OCI-LY7 (cell line): ENCODE results near the gene MCTP2. TPM values are rescaled to one million over a fixed set of nuclear protein-coding genes. Genes with fewer than 3 reads are reported as not detected.

Source experiments
- BruUV-seq: library from RNA; stranded (reverse); fragments of 400-500 nt; replicated peaks from 2 replicates; lab custom pipeline; 2021; lab: Mats Ljungman, UMichigan
- CTCF ChIA-PET: fragments of 300-600 bp; sonication (Branson Sonifier 250); formaldehyde crosslinking; loops from one replicate; lab custom pipeline; 2022; ENCODE audit warnings: antibody characterized with exemption; ENCODE audit not compliant: unreplicated experiment; lab: Charles Lee
- POLR2A ChIA-PET: fragments of 300-600 bp; sonication (Branson Sonifier 250); formaldehyde crosslinking; loops from one replicate; lab custom pipeline; 2022; ENCODE audit warnings: antibody characterized with exemption; lab: Charles Lee
- DNase-seq: peaks from one replicate; pipeline ENCODE4 v3.0.0-alpha.2; 2015; ENCODE audit warnings: low spot score
- H2AFZ ChIP-seq: fragments of 200-600 bp; sonication (generic), shearing (Covaris generic); 2 replicates; pipeline ENCODE4 v1.6.1; 2014; ENCODE audit warnings: mild to moderate bottlenecking, antibody characterized with exemption, low read length, moderate library complexity
- H3K27ac ChIP-seq: fragments of 200-600 bp; sonication (generic); 2 replicates; pipeline ENCODE4 v1.5.1; 2014; ENCODE audit warnings: mixed run types, low read depth, mild to moderate bottlenecking, moderate library complexity, low read length, inconsistent platforms; ENCODE audit not compliant: poor library complexity, severe bottlenecking
- H3K36me3 ChIP-seq: fragments of 200-600 bp; sonication (generic); 2 replicates; pipeline ENCODE4 v1.6.1; 2014; ENCODE audit warnings: mild to moderate bottlenecking, antibody characterized with exemption, low read length, moderate library complexity, mixed read lengths; ENCODE audit not compliant: insufficient read depth
- H3K4me1 ChIP-seq: fragments of 200-600 bp; sonication (generic); 2 replicates; pipeline ENCODE4 v1.5.1; 2014; ENCODE audit warnings: mild to moderate bottlenecking, low read length; ENCODE audit not compliant: insufficient read depth, poor library complexity, severe bottlenecking
- H3K4me2 ChIP-seq: fragments of 200-600 bp; sonication (generic); 2 replicates; pipeline ENCODE4 v1.6.1; 2014; ENCODE audit warnings: mild to moderate bottlenecking, low read length
- H3K4me3 ChIP-seq: fragments of 200-600 bp; sonication (generic); 2 replicates; pipeline ENCODE4 v1.5.1; 2014; ENCODE audit warnings: mild to moderate bottlenecking, low read depth, low read length; ENCODE audit not compliant: poor library complexity, severe bottlenecking
- H3K79me2 ChIP-seq: fragments of 200-600 bp; sonication (generic); 2 replicates; pipeline ENCODE4 v1.6.1; 2016; ENCODE audit warnings: low read depth, mild to moderate bottlenecking, low read length, moderate library complexity, mixed read lengths; ENCODE audit not compliant: insufficient read depth
- H3K9me2 ChIP-seq: fragments of 200-600 bp; sonication (generic); 2 replicates; pipeline ENCODE4 v1.6.1; 2016; ENCODE audit warnings: mild to moderate bottlenecking, low read length, mixed read lengths; ENCODE audit not compliant: insufficient read depth
- H3K9me3 ChIP-seq: fragments of 200-600 bp; sonication (generic); 2 replicates; pipeline ENCODE4 v1.6.1; 2014; ENCODE audit warnings: mild to moderate bottlenecking, mixed run types, low read length, mixed read lengths
- H4K20me1 ChIP-seq: fragments of 200-600 bp; sonication (generic); 2 replicates; pipeline ENCODE4 v1.6.1; 2014; ENCODE audit warnings: mild to moderate bottlenecking, antibody characterized with exemption, low read length, moderate library complexity, mixed read lengths; ENCODE audit not compliant: insufficient read depth
- CTCF ChIP-seq: fragments of 200-600 bp; sonication (generic); conservative IDR thresholded peaks from 2 replicates; pipeline ENCODE4 v1.5.1; 2014; ENCODE audit warnings: mild to moderate bottlenecking, antibody characterized with exemption, low read length, moderate library complexity, mixed read lengths
- EZH2phosphoT487 ChIP-seq: fragments of 200-600 bp; sonication (generic); IDR thresholded peaks from 2 replicates; pipeline ENCODE4 v1.6.1; 2018; ENCODE audit warnings: low read depth, borderline replicate concordance, mild to moderate bottlenecking, mixed run types, antibody characterized with exemption, low read length, moderate library complexity, mixed read lengths
- intact Hi-C: fragments of 100-400 bp; cut with micrococcal nuclease; formaldehyde crosslinking; loops from one replicate; pipeline ENCODE4 v1.10.0; 2022; ENCODE audit not compliant: unreplicated experiment
- total RNA-seq, 2 experiments: library from RNA; depleted of rRNA in 1 of 2; stranded (reverse); fragments of >200 nt in 1 of 2; shearing (Covaris generic) in 1 of 2; gene quantifications; 2 replicates each; pipeline ENCODE4 v1.2.3, GENCODE V29; 2014 to 2022

MCTP2 gene
- total RNA-seq, 2 experiments from 2014 or later = 73.2 to 90.6 TPM

- H3K36me3 ChIP-seq = peaks cover 3% of the 10 kb centered on the region; the same call in 1 of the 2 replicates
- peak overlapping the region; percentile 98 for H3K4me2 ChIP-seq
- DNase-seq = peak; percentile 78
- CTCF ChIA-PET = interaction anchor here (0.6 to 1.6 kb wide), 5 partner anchors 22 to 92 kb away, joined by 3 to 5 read pairs (median 3); no protein-coding TSS in a partner anchor
- peaks cover 63% of the 10 kb centered on the region for H3K79me2 ChIP-seq
- BruUV-seq = no TSS peak
- H4K20me1 ChIP-seq = peaks cover 18% of the 10 kb centered on the region
- no peaks in the 10 kb centered on the region for H3K9me2 ChIP-seq
- TF ChIP-seq CTCF = no peak; the same call in 1 of the 2 replicates
- no peak for TF ChIP-seq EZH2phosphoT487
- H3K4me1 ChIP-seq = peaks cover 59% of the 10 kb centered on the region
- H2AFZ ChIP-seq = peak overlapping the region; percentile 72; the same call in 1 of the 2 replicates
- intact Hi-C loops = loop anchor here (1.0 to 2.0 kb wide), 5 partner anchors 26 to 92 kb away; no protein-coding TSS in a partner anchor
- peak overlapping the region; percentile 81 for H3K27ac ChIP-seq
- H3K4me3 ChIP-seq = peak overlapping the region; percentile 86
- POLR2A ChIA-PET = interaction anchor here (1.0 to 8.9 kb wide), 17 partner anchors 8 to 101 kb away, joined by 3 to 80 read pairs (median 8); no protein-coding TSS in a partner anchor
- no peaks in the 10 kb centered on the region for H3K9me3 ChIP-seq
These were observed 535 bp downstream of the MCTP2 start for GRCh38 chr15:94231723-94232468.

GRCh38 chr15:94233441-94233840, 2.1 kb downstream of the MCTP2 start:
- no peak for TF ChIP-seq CTCF
- Histone ChIP-seq H3K79me2 (peaks cover 78% of the 10 kb centered on the region), H2AFZ (no peak overlapping the region), H4K20me1 (peaks cover 18% of the 10 kb centered on the region), H3K27ac (peak overlapping the region; percentile 81), H3K4me1 (peaks cover 72% of the 10 kb centered on the region), H3K9me2 (no peaks in the 10 kb centered on the region), H3K9me3 (no peaks in the 10 kb centered on the region), H3K36me3 (peaks cover 3% of the 10 kb centered on the region; the same call in 1 of the 2 replicates), H3K4me2 (peak overlapping the region; percentile 98), H3K4me3 (peak overlapping the region; percentile 86)
- POLR2A ChIA-PET = interaction anchor here (0.8 to 8.9 kb wide), 8 partner anchors 12 to 86 kb away, joined by 4 to 80 read pairs (median 7); no protein-coding TSS in a partner anchor
- CTCF ChIA-PET = interaction anchor here (0.7 kb wide), 1 partner anchor 54 kb away, joined by 3 read pairs; no protein-coding TSS in a partner anchor
- intact Hi-C loops = no loop called here
- no TSS peak for BruUV-seq
- DNase-seq = no peak

GRCh38 chr15:94234300-94234699, 2.9 kb downstream of the MCTP2 start:
- peak overlapping the region; percentile 86 for H3K4me3 ChIP-seq
- no TSS peak for BruUV-seq
- peaks cover 87% of the 10 kb centered on the region for H3K79me2 ChIP-seq
- H3K4me2 ChIP-seq = peak overlapping the region; percentile 98
- CTCF ChIA-PET = no interaction called here
- no peak overlapping the region for H2AFZ ChIP-seq
- no peak for DNase-seq
- POLR2A ChIA-PET = interaction anchor here (0.5 to 8.9 kb wide), 4 partner anchors 20 to 872 kb away, joined by 3 to 80 read pairs (median 8); no protein-coding TSS in a partner anchor
- H3K9me2 ChIP-seq = no peaks in the 10 kb centered on the region
- H3K36me3 ChIP-seq = peaks cover 3% of the 10 kb centered on the region; the same call in 1 of the 2 replicates
- intact Hi-C loops = no loop called here
- peaks cover 18% of the 10 kb centered on the region for H4K20me1 ChIP-seq
- no peaks in the 10 kb centered on the region for H3K9me3 ChIP-seq
- H3K27ac ChIP-seq = peak overlapping the region; percentile 81
- no peak for TF ChIP-seq CTCF
- TF ChIP-seq EZH2phosphoT487 = no peak
- H3K4me1 ChIP-seq = peaks cover 76% of the 10 kb centered on the region
